HL-60 (cell line): ENCODE measurements around the gene CFLAR.

Experiments
- CTCF ChIP-seq: IDR thresholded peaks from one replicate; pipeline ENCODE4 v1.5.1; 2011; ENCODE audit warnings: low read length, control low read depth, inconsistent platforms; ENCODE audit not compliant: insufficient read depth
- POLR2AphosphoS5 ChIP-seq: IDR thresholded peaks from 2 replicates; pipeline ENCODE4 v1.6.1; 2012; ENCODE audit warnings: low read depth
- REST ChIP-seq: IDR thresholded peaks from 2 replicates; pipeline ENCODE4 v1.6.1; 2012; ENCODE audit warnings: low read depth; ENCODE audit not compliant: insufficient replicate concordance
- SPI1 ChIP-seq: IDR thresholded peaks from 2 replicates; pipeline ENCODE4 v1.6.1; 2012; ENCODE audit warnings: low read depth, mild to moderate bottlenecking, borderline replicate concordance

GRCh38 chr2:201105759-201106158, 10.2 kb upstream of the CFLAR start:
- TF ChIP-seq CTCF (no peak), POLR2AphosphoS5 (no peak), REST (no peak), SPI1 (no peak)
